T-helper 22 cell (primary cell): ENCODE data around the gene MAPRE2.

Experiments
- DNase-seq: peaks from one replicate; pipeline ENCODE4 v3.0.0-alpha.2; 2020; ENCODE audit warnings: low read depth

MAPRE2 gene

GRCh38 chr18:35038029-35038428 is 3.2 kb upstream of the MAPRE2 start:
- no peak for DNase-seq

DNA sequence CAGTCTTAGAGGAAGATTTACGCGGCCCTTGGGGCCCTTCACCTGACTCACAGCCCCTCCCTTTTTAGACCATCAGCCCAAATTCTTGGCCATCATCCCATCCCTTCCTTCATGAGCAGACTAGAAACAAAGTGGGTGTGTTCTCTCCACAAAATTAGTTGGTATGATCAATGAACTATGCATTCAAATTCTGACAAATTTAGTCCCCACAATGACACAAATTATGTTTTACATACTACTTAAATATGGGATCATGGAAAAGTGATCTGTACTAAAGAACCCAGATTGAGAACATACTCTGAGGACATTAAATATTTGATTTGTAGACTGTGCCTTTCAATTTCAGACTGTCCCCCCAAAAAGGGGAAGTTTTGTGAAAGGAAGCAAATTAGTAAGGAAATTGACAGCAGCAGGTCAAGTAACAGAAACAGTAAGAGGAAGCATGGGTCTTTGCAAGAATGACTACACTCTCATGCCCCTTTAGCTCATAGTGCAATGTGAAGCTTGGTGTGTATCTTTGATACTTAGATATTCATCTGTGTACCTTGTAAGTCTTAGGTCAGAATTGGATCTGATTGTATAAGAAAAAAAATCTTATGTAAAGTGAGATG is 2.2 kb upstream of the MAPRE2 start:
- no peak for DNase-seq

- no peak for DNase-seq
These were observed 600 bp upstream of the MAPRE2 start for GRCh38 chr18:35040638-35040987.

GRCh38 chr18:35041815-35042387 is 688 bp downstream of the MAPRE2 start:
- no peak for DNase-seq

DNA sequence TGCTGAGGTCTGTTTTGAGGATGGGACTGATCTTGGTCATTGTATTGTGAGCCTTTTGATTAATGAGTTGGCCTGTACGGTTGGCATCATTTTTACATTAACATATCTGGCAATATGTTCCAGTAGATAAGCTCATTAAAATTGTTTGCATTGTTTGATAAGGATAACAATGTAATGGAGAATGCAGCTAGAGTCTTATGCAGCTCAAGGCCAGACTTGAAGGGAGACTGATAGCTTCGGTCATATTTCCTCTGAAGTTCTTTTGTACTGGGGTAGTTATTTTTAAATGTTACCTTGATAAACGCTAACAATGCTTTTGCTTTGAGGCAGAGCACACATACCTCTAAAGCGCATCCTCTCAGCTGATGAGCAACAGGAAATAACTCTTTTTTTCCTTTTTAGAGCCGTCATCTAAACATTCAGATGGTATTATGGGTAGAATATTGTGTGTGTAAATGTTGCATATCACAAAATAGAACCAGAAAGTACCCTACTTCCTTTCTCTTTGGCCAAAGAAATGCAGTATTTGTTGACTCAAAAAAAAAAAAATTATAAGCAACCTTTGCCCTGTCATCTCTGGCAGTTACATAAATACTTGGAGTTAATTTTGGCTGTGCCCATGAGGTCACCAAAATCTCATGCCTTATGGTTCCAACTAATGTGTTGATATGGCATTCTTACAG is 1.3 kb downstream of the MAPRE2 start:
- no peak for DNase-seq

GRCh38 chr18:35043207-35043606 is 2.0 kb downstream of the MAPRE2 start:
- no peak for DNase-seq

DNA sequence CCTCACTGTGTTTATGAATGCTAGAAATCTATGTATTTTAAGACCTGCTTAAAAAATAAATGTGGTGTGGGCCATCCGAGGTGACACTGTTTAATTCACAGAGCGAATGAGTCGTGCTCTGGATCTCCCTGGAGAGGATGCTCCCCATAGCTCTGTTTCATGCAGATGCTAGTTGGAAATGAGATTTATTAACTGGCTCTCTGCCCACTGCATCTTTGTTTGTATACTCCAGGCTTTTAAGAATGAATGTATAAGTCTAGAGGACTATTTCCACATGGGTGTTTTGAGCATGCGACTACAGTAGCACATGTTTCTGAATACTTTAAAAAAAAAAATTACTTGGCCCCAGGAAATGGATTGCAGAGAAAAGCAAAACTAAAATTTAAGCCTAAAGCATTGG is 3.9 kb downstream of the MAPRE2 start:
- DNase-seq, result no peak

GRCh38 chr18:35045806-35046205 is 4.6 kb downstream of the MAPRE2 start:
- no peak for DNase-seq

DNA sequence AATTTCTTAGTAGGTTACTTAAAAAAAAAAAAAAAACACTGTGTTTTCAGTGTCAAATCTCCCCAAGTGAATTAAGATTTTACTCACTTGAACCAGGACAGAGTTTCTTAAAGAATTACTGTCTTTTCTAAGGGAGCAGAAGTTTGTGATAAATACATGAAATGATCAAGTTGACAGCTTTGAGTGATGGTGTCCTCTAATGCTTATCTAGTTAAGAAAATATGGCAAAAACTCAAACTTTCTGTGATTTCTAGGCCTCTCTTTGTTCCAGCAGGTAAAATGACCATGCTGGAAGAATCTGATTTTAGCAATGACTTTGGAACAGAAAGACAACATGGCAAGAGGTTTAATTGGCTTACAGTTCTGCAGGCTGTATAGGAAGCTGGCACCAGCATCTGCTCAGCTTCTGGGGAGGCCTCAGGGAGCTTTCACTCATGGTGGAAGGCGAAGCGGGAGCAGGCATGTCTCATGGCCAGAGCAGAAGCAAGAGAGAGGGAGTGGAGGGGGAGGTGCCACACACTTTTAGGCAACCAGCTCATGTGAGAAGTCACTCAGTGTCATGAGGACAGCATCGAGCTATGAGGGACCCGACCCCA is 6.6 kb downstream of the MAPRE2 start:
- DNase-seq, result no peak

DNA sequence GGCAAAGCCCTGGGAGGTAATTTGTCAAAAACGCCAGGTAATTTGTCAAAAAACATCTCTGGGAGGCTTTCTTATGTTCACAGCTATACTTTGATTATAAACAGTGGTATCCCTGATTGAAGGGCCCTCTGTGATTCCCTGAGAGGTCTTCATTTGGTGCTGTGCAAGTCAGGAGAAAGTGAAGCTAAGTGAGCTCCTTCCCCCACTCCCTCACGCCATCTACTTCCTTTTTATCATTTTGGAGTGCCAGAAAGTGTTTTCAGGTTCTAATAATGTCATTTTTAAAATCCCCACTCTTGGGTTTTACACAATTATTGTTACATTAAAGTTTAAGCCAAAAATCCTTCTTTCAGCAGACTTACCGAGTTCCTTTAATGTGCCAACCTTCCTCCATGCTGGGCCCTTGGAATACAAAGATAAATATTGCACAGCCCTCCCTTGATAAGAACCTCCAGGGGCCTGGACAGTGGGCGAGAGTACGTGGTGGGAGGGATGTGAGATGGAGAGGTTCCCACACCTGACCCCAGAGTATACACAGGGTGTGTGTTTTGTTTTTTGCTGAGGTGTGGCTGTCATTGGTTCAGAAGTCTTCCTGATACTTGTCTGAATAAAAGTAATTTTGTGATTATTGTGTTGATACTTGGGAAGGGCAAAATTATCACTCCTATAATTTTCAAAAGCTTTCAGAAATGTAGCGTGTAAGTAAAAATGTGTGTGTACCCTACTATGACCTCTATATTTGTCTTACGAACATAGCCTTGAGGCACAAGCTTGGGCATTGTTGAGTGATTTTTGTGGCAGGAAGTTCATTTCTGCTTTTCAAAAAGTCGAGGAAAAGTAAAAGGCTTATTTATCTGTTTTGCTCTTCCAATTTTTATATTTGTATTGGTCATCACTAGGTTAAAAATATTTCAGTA is 8.2 kb downstream of the MAPRE2 start:
- no peak for DNase-seq

GRCh38 chr18:35050028-35050546 is 8.9 kb downstream of the MAPRE2 start:
- no peak for DNase-seq

DNA sequence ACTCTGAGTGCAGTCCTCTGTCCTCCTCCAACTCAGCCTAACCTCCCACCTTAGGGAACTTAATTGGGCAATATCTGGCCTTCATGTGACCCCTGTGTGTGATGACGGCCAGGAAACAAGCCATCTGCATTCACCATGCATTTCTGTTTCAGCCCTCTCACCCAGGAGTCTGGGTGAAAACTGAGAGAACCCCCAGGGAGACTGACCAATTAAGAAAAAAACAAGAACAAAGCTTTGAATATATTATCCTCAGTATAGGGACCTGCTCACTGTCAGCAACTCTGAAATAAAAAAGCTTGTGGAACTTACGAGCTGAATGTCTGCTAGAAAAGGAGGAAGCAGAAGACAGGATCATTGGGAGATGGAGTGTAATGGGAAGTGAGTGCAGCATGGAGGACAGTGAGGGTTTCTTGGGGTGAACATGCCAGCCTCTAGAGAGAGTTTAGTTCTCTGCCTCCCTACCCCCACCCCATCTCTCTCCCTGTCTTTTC is 9.5 kb downstream of the MAPRE2 start:
- no peak for DNase-seq

- DNase-seq, result no peak
These were observed 10.6 kb downstream of the MAPRE2 start for GRCh38 chr18:35051641-35052377.

- DNase-seq, result no peak
These were observed 13.2 kb downstream of the MAPRE2 start for GRCh38 chr18:35054401-35054800.

GRCh38 chr18:35055105-35055504 is 13.9 kb downstream of the MAPRE2 start:
- no peak for DNase-seq

- no peak for DNase-seq
These were observed 14.5 kb downstream of the MAPRE2 start for GRCh38 chr18:35055726-35056125.

- no peak for DNase-seq
These were observed 18.2 kb downstream of the MAPRE2 start for GRCh38 chr18:35059280-35059927.

GRCh38 chr18:35060122-35060815 is 19.1 kb downstream of the MAPRE2 start:
- DNase-seq, result no peak

- DNase-seq, result no peak
These were observed 20.1 kb downstream of the MAPRE2 start for GRCh38 chr18:35061336-35061735.

DNA sequence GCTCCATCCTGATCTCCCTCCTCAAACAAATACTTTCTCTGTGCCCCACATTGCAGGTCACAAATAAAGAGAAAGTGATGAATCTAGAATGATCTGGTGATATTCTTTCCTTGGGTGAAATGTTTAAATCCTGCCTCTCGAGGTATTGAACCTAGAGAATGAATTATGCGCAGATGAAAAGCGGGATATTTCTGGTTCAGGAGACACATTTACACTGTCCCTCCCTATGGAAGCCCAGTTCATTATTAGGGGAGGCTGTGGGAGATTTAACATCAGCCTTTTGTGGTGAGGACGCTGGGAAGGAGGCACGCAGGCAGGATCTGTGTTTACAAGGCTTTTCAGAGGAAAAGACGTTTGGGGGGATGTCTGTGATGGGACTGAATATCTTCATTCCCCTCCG is 20.6 kb downstream of the MAPRE2 start:
- no peak for DNase-seq
